Astrocyte of the spinal cord (primary cell): ENCODE results near the gene ZBTB20.

Experiments
- DNase-seq: peaks from one replicate; pipeline ENCODE4 v3.0.0; 2011; ENCODE audit warnings: low read depth, low spot score
- H3K4me3 ChIP-seq: 2 replicates; pipeline ENCODE4 v1.5.1; 2011; ENCODE audit warnings: low read depth, mild to moderate bottlenecking, low read length, moderate library complexity
- in situ Hi-C: cut with HindIII; loops from 2 replicates; pipeline ENCODE4 v1.10.0; 2017; ENCODE audit warnings: low sequenced_read_pairs
- TF ChIP-seq, protein P1 (sequence below): IDR thresholded peaks from 2 replicates; pipeline ENCODE4 v1.5.1; 2012; ENCODE audit warnings: low read depth, mild to moderate bottlenecking, low read length, inconsistent platforms

Gene ZBTB20

DNA sequence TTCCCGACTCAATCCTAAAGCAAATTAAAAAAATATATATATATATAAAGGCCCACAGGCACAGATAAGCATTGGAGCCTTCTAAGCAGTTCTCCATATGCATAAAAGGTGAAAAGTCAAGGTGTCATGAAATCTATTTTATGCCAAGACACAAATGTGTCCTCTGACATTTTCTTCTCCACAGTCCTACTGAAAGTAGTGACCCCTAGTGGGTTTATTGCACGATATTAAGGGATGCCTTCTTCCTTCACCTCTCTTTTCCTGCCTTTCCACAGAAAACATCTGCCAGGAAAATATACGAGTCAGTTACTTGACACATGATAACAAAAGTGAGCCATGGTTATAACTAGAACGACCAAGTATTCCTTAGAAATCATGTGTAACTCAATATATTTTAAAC, 550.1 kb downstream of the ZBTB20 start:
- H3K4me3 ChIP-seq = no peak overlapping the region
- no peak for DNase-seq
- TF ChIP-seq, protein P1, sequence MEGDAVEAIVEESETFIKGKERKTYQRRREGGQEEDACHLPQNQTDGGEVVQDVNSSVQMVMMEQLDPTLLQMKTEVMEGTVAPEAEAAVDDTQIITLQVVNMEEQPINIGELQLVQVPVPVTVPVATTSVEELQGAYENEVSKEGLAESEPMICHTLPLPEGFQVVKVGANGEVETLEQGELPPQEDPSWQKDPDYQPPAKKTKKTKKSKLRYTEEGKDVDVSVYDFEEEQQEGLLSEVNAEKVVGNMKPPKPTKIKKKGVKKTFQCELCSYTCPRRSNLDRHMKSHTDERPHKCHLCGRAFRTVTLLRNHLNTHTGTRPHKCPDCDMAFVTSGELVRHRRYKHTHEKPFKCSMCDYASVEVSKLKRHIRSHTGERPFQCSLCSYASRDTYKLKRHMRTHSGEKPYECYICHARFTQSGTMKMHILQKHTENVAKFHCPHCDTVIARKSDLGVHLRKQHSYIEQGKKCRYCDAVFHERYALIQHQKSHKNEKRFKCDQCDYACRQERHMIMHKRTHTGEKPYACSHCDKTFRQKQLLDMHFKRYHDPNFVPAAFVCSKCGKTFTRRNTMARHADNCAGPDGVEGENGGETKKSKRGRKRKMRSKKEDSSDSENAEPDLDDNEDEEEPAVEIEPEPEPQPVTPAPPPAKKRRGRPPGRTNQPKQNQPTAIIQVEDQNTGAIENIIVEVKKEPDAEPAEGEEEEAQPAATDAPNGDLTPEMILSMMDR = peak; percentile 16
- in situ Hi-C loops = no loop called here

DNA sequence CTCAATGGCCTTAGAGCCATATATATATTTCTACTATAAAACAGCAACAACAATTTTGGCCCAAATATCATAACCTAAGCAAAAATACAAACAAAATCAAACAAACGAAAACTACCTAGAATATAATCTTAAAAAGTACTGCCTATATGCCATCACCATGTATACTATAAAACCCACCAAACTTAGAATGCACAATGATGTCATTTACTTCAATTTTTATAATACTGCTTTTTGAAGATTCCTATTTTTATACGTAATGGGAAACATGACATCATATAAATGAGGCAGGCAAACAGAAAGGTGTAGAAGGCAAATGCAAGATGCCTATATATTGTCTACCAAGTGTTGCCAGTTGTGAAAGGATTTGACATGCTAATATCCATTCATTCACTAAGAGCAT, 550.9 kb downstream of the ZBTB20 start:
- DNase-seq = no peak
- TF ChIP-seq, protein P1 = no peak
- H3K4me3 ChIP-seq = no peak overlapping the region
- in situ Hi-C loops = no loop called here

DNA sequence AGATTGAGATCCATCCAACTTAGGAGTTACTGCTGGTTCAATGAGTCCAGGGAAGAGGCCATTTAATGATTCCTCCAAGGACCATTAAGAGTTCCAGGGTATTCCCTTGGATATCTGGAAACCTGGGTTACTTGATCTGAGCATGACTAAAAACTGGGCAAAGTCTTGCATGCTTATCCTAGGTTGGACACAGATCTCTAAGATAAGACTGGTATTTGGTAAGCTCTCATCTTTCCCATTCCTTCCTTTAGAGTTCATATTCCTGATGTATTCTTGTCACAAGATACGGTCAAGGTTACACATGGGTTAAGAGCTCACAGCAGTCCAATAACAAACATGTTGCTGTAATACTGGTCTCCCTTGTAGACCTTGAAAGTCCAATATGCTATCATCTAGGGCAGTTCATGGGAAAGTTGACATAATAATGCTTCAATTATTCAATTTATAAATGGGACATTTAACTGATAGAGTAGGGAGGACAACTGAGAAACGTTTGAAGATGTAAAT, 551.5 kb downstream of the ZBTB20 start:
- no peak overlapping the region for H3K4me3 ChIP-seq
- in situ Hi-C loops = no loop called here
- TF ChIP-seq, protein P1 = no peak
- DNase-seq = no peak

DNA sequence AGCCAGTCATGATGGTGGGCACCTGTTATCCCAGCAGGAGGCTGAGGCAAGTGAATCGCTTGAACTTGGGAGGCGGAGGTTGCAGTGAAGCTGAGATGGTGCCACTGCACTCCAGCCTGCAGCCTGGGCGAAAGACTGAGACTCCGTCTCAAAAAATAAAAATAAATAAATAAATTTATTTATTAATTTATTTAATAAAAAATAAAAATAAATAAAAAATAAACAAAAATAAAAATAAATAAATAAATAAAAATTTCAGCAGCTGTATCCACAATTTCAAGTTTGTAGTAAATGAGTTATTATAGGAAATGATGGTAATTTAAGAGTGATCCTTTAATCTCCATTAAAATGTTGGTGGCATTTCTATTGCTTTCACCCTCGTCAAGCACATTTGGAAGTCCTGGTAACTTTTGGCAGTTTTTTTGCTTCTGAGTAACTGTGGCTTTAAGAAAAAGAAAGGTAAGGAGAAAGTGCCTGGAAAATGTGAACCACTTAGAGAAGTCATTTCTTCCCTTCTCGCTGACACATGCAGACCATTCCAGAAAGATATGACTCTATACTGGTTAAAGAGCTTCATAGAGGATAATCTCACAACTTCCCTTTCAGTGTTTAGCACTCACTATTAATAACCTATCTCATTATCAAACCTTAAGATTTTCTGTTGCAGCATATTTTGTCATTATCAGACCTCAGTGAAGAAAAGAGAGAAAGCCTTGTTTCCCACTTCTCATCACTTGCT, 556.6 kb downstream of the ZBTB20 start:
- in situ Hi-C loops = no loop called here
- TF ChIP-seq, protein P1 = no peak
- H3K4me3 ChIP-seq = no peak overlapping the region
- no peak for DNase-seq

DNA sequence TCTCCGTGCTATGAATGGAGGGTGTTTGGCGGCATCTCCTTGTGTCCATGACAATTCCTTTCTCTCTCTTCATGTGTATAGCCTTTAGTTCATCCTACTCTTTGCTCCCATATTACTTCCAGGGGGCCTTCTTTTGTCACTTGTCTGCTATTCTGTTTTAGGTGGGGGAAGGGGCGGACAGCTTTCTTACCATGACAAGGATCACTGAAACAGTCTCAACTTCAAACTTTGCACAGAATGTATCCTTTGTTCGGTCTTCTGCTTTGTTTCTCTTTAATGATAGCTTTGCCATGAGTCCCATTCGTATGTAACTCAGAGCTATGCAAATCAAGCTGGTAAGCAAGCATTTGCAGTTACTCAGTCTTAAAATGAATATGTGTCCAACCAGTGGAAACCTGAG, 559.1 kb downstream of the ZBTB20 start:
- in situ Hi-C loops = no loop called here
- TF ChIP-seq, protein P1 = no peak
- H3K4me3 ChIP-seq = no peak overlapping the region
- DNase-seq = no peak

DNA sequence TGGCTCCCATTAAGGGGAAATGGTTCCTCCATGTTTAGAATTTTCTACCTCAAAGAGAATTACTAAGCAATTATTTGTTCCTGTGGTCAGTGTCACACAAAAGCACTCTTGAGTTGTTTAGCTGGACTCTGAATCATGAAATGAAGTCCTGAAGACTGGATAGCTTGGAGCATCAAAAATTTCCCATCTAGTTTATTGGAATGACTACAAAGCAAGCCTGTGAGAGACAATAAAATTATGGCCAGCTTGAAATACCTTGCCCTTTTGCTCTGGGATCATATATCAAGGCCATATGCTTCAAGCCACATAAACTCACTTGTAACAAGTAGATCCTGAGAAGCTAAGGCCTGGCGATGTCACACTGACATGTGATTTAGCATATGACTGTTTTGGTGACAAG, 561.0 kb downstream of the ZBTB20 start:
- TF ChIP-seq, protein P1 = no peak
- DNase-seq = peak; percentile 12
- no peak overlapping the region for H3K4me3 ChIP-seq
- in situ Hi-C loops = no loop called here
